Thymus (tissue), 11 donors: ENCODE measurements around the gene RAB40B. TPM values are rescaled to one million over a fixed set of nuclear protein-coding genes. Genes with fewer than 3 reads are reported as not detected.

ENCODE experiments used
- DNase-seq, 9 donors: peaks; one replicate each; pipeline ENCODE4 v3.0.0-alpha.2; 2013; ENCODE audit warnings: low spot score in 9 of 9, low read depth in 6 of 9, missing footprints in 1 of 9
- H3K27ac ChIP-seq, 2 donors: one replicate each; pipeline ENCODE4 v1.5.1; 2013; ENCODE audit warnings: control low read depth in 1 of 2, low read depth in 1 of 2, low read length in 1 of 2, mild to moderate bottlenecking in 1 of 2, moderate library complexity in 1 of 2
- H3K27me3 ChIP-seq, 2 donors: one replicate each; pipeline ENCODE4 v1.5.1; 2013; ENCODE audit warnings: low read length in 1 of 2; ENCODE audit not compliant: control insufficient read depth in 2 of 2, insufficient read depth in 1 of 2
- H3K36me3 ChIP-seq, 2 donors: one replicate each; pipeline ENCODE4 v1.5.1; 2013; ENCODE audit warnings: low read length in 1 of 2, mild to moderate bottlenecking in 1 of 2, moderate library complexity in 1 of 2; ENCODE audit not compliant: control insufficient read depth in 2 of 2, insufficient read depth in 2 of 2
- H3K4me1 ChIP-seq, 2 donors: one replicate each; pipeline ENCODE4 v1.5.1; 2013; ENCODE audit warnings: low read length in 2 of 2; ENCODE audit not compliant: control insufficient read depth in 2 of 2, insufficient read depth in 2 of 2
- H3K4me3 ChIP-seq, 2 donors: one replicate each; pipeline ENCODE4 v1.5.1; 2013; ENCODE audit warnings: low read length in 2 of 2, control low read depth in 1 of 2, mild to moderate bottlenecking in 1 of 2
- H3K9me3 ChIP-seq, 2 donors: one replicate each; pipeline ENCODE4 v1.5.1; 2013; ENCODE audit warnings: low read length in 1 of 2, mild to moderate bottlenecking in 1 of 2; ENCODE audit not compliant: control insufficient read depth in 2 of 2, insufficient read depth in 1 of 2
- WGBS: extraction: QIAGEN DNeasy Blood & Tissue Kit; methylation state at CpG from one replicate; pipeline ENCODE4 v1.1.7; 2013; 5-methylcytosine and 5-hydroxymethylcytosine counted together
- polyA plus RNA-seq: library from polyadenylated mRNA; stranded (reverse); fragments of 200-250 nt; gene quantifications from one replicate; pipeline ENCODE4 v1.2.3, GENCODE V29; 2013
- total RNA-seq: library from RNA; stranded (reverse); fragments of 120-200 nt; gene quantifications from one replicate; pipeline ENCODE4 v1.2.4, GENCODE V29; 2013
- donor health status: healthy.

Gene RAB40B
- total and polyA plus RNA-seq, 2 donors = 1.7 to 8.4 TPM

DNA sequence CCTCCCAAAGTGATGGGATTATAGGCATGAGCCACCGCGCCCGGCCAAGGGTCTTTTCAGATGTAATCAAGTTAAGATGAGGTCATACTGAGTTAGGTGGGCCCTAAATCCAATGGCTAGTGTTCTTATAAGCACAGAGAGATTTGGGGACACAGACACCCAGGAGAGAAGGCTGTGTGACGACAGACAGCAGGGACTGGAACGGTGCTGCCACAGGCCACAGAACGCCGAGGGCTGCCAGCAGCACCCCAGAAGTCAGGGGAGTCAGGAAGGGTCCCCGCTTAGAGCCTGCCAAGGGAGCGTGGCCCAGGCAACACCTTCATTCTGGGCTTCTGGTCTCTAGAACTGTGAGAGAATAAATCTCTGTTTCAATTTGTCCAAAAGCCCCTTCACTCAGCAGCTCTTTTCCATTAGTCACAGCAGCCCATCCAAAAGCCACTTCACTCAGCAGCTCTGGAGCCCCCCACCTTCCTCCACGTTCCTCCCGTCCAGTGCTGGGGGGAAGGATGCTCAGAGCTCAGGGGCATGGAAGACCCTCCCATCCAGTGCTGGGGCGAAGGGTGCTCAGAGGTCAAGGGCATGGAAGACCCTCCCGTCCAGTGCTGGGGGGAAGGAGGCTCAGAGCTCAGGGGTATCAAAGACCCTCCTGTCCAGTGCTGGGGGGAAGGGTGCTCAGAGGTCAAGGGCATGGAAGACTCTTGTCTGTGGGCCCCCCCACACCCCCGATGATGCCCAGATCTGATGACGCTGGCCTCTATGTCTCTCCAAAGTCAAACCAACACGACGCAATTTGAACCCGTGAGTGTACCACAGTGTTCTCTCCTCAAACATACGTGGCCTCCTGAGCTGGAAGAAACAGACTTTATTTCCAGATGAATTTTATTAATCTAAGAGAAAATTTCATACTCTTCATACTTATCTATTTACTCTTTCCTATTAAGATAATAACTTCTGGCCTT, 11.9 kb downstream of the RAB40B start:
- Histone ChIP-seq H3K27me3 (no peaks in the 10 kb centered on the region), H3K27ac (no peak overlapping the region), H3K4me1 (no peaks in the 10 kb centered on the region), H3K4me3 (no peak overlapping the region), H3K9me3 (no peaks in the 10 kb centered on the region), H3K36me3 (no peaks in the 10 kb centered on the region)
- WGBS = 97% methylated on average over 19 of the region's 19 CpGs
- DNase-seq = no peak

DNA sequence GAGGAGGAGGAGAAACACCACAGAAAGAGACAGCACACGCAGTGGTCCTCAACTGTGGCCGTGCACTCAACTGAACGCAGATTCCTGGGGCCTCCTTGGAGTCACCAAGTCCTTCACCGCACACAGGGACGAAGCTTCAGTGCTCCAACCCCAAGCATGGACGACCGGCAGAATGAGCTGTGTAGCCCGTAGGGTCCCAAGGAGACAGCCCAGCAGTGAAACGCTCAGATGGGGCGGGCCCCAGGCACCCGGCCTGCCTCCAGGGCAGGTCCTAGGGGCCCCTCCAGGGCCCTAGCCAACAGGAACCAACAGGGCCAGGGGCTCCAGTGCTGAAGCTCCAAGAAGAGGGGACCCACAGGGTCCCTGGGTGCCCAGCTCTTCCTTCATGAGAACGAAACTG, 13.2 kb downstream of the RAB40B start:
- H3K36me3 ChIP-seq = no peaks in the 10 kb centered on the region
- 97% methylated on average over 12 of the region's 12 CpGs for WGBS
- H3K4me3 ChIP-seq = no peak overlapping the region
- DNase-seq = no peak
- H3K9me3 ChIP-seq = peaks cover 0 to 4% of the 10 kb centered on the region in 2 donors
- no peak overlapping the region for H3K27ac ChIP-seq
- no peaks in the 10 kb centered on the region for H3K4me1 ChIP-seq
- H3K27me3 ChIP-seq = no peaks in the 10 kb centered on the region

GRCh38 chr17:82684228-82684841, 14.2 kb downstream of the RAB40B start:
- H3K36me3 ChIP-seq = no peaks in the 10 kb centered on the region
- H3K27ac ChIP-seq = no peak overlapping the region
- H3K4me3 ChIP-seq = no peak overlapping the region
- DNase-seq = no peak
- no peaks in the 10 kb centered on the region for H3K4me1 ChIP-seq
- peaks cover 0 to 14% of the 10 kb centered on the region in 2 donors for H3K9me3 ChIP-seq
- 97% methylated on average over 13 of the region's 13 CpGs for WGBS
- no peaks in the 10 kb centered on the region for H3K27me3 ChIP-seq

DNA sequence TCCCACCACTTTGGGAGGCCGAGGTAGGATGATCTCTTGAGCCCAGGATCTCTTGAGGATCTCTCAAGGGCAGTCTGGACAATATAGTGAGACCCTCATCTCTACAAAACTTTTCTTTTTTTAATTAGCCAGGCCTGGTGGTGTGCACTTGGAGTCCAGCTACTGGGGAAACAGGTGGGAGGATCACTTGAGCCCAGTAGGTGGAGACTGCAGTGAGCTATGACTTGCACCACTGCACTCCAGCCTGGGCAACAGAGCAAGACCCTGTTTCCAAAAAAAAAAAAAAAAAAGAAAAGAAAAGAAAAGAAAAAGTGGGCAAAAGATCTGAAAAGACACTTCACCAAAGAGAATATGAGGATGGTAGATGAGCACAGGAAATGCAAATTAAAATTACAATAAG, 15.0 kb downstream of the RAB40B start:
- WGBS = 98% methylated on average over 1 of the region's 1 CpG
- Histone ChIP-seq H3K9me3 (peaks cover 0 to 14% of the 10 kb centered on the region in 2 donors), H3K4me3 (no peak overlapping the region), H3K4me1 (no peaks in the 10 kb centered on the region), H3K27ac (no peak overlapping the region), H3K27me3 (no peaks in the 10 kb centered on the region), H3K36me3 (no peaks in the 10 kb centered on the region)
- DNase-seq = no peak

DNA sequence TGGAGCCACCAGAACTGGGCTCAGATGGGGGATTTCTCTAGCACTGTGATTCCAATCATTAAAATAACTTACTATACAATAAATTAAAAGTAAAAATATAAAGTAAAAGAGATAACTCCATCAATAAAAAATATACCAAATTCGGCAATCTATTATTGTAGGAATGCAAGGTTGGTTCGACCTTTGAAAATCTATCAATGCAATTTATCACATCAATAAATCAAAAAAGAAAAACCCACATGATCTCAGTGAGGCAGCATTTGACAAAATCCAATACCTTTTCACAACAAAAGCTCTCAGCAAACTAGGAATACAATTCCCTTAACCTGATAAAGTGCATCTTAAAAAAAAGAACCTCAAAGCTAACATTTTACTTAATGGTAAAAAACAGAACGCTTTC, 17.0 kb downstream of the RAB40B start:
- no peak overlapping the region for H3K27ac ChIP-seq
- DNase-seq = no peak
- H3K4me3 ChIP-seq = no peak overlapping the region
- no peaks in the 10 kb centered on the region for H3K36me3 ChIP-seq
- no peaks in the 10 kb centered on the region for H3K4me1 ChIP-seq
- WGBS = over 99% methylated on average over 3 of the region's 3 CpGs
- no peaks in the 10 kb centered on the region for H3K27me3 ChIP-seq
- peaks cover 0 to 14% of the 10 kb centered on the region in 2 donors for H3K9me3 ChIP-seq

GRCh38 chr17:82679586-82680465, 18.7 kb downstream of the RAB40B start:
- 94% methylated on average over 28 of the region's 28 CpGs for WGBS
- Histone ChIP-seq H3K27ac (no peak overlapping the region), H3K27me3 (no peaks in the 10 kb centered on the region), H3K9me3 (peaks cover 0 to 14% of the 10 kb centered on the region in 2 donors), H3K4me1 (no peaks in the 10 kb centered on the region), H3K36me3 (no peaks in the 10 kb centered on the region), H3K4me3 (no peak overlapping the region)
- DNase-seq = no peak

GRCh38 chr17:82678265-82678891, 20.1 kb downstream of the RAB40B start:
- H3K27me3 ChIP-seq = no peaks in the 10 kb centered on the region
- H3K9me3 ChIP-seq = peaks cover 0 to 14% of the 10 kb centered on the region in 2 donors
- no peaks in the 10 kb centered on the region for H3K36me3 ChIP-seq
- peak overlapping the region in 1 of 2 donors; percentile 45 for H3K27ac ChIP-seq
- no peaks in the 10 kb centered on the region for H3K4me1 ChIP-seq
- H3K4me3 ChIP-seq = no peak overlapping the region
- WGBS = 94% methylated on average over 14 of the region's 14 CpGs
- DNase-seq = no peak

DNA sequence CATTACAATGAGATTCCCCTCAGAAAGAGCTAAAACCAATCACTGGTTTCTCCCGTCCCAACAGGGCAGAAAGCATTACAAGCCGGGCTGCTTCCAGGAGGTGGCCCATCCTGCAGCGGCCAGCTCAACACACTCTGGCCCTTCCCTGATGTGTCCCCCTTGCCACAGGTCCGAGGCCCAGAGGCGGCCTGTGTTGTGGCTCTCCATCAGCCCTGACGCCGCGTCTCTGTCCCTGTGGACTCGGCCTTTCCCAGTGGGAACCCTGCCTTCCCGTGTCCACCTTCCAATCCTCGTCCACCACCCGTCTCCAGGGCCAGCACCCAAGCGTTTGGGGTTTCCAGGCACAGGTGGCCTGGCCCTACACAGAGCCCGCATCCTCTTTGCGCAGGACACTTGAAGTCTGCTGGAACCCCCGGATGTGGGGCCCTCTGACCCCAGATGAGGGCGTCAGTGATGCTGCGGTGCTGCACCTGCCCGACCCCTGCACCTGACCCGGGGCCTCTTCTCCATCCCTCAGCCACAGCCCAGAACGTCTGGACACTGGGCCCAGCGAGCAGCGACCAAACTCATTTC, 21.1 kb downstream of the RAB40B start:
- H3K4me3 ChIP-seq = no peak overlapping the region
- peaks cover 0 to 14% of the 10 kb centered on the region in 2 donors for H3K9me3 ChIP-seq
- H3K36me3 ChIP-seq = no peaks in the 10 kb centered on the region
- no peaks in the 10 kb centered on the region for H3K4me1 ChIP-seq
- DNase-seq = no peak
- no peak overlapping the region for H3K27ac ChIP-seq
- WGBS = 93% methylated on average over 23 of the region's 23 CpGs
- H3K27me3 ChIP-seq = no peaks in the 10 kb centered on the region
